ENCODE measurements around the gene PDE4D.
"Not testable (repeated sequence)": the region's sequence is repeated elsewhere in the genome, so short reads cannot be mapped to it uniquely, and the experiment has no call there.

Gene PDE4D

DNA sequence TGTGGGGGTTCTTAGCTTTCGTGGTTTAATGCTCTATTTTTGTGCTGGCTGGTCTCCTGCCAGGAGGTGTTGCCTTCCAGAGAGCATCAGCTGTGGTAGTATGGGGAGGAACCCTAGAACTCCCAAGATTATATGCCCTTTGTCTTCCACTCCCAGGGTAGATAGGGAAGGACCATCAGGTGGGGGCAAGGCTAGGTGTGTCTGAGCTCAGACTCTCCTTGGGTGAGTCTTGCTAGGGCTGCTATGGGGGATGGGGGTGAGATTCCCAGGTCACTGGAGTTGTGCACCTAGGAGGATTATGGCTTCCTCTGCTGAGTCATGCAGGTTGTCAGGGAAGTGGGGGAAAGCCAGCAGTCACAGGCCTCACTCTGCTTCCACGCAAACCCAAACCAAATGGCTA lies 584.8 kb downstream of the PDE4D start:
- H3K27me3 ChIP-seq (ENCODE audit: control insufficient read depth, insufficient read depth, low read length) = not testable (repeated sequence)

DNA sequence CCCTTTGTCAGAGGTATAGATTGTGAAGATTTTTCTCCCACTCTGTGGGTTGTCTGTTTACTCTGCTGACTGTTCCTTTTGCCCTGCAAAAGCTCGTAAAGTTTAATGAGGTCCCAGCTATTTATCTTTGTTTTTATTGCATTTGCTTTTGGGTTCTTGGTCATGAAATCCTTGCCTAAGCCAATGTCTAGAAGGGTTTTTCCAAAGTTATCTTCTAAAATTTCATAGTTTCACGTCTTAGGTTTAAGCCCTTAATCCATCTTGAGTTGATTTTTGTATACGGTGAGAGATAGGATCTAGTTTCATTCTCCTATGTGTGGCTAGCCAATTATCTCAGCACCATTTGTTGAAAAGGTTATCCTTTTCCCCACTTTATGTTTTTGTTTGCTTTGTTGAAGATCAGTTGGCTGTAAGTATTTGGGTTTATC lies 590.2 kb downstream of the PDE4D start:
- not testable (repeated sequence) for H3K27me3 ChIP-seq (ENCODE audit: control insufficient read depth, insufficient read depth, low read length); H3K9me3 ChIP-seq (ENCODE audit: control insufficient read depth, low read length); H3K9ac ChIP-seq (ENCODE audit: low read length)

More for the DNA sequence above, 584.8 kb downstream of the PDE4D start:
- not testable (repeated sequence) for H3K36me3 ChIP-seq (ENCODE audit: control insufficient read depth, insufficient read depth, low read length); H3K9me3 ChIP-seq (ENCODE audit: control insufficient read depth, low read length); H3K4me3 ChIP-seq (ENCODE audit: low read length); H3K9ac ChIP-seq (ENCODE audit: low read length); H3K4me1 ChIP-seq (ENCODE audit: control insufficient read depth, insufficient read depth, low read length)

DNA sequence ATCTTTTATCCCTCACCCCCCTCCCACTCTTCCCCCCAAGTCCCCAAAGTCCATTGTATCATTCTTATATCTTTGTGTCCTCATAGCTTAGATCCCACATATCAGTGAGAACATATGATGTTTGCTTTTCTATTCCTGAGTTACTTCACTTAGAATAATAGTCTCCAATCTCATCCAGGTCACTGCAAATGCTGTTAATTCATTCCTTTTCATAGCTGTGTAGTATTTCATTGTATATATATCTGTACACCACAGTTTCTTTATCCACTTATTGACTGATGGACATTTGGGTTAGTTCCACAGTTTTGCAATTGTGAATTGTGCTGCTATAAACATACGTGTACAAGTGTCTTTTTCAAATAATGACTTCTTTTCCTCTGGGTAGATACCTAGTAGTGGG lies 591.0 kb downstream of the PDE4D start:
- H3K9ac ChIP-seq (ENCODE audit: low read length); H3K27me3 ChIP-seq (ENCODE audit: control insufficient read depth, insufficient read depth, low read length); H3K4me1 ChIP-seq (ENCODE audit: control insufficient read depth, insufficient read depth, low read length); H3K9me3 ChIP-seq (ENCODE audit: control insufficient read depth, low read length); H3K4me3 ChIP-seq (ENCODE audit: low read length); H3K36me3 ChIP-seq (ENCODE audit: control insufficient read depth, insufficient read depth, low read length): not testable (repeated sequence)

More for the DNA sequence above, 590.2 kb downstream of the PDE4D start:
- not testable (repeated sequence) for H3K4me1 ChIP-seq (ENCODE audit: control insufficient read depth, insufficient read depth, low read length); H3K36me3 ChIP-seq (ENCODE audit: control insufficient read depth, insufficient read depth, low read length); H3K4me3 ChIP-seq (ENCODE audit: low read length)

DNA sequence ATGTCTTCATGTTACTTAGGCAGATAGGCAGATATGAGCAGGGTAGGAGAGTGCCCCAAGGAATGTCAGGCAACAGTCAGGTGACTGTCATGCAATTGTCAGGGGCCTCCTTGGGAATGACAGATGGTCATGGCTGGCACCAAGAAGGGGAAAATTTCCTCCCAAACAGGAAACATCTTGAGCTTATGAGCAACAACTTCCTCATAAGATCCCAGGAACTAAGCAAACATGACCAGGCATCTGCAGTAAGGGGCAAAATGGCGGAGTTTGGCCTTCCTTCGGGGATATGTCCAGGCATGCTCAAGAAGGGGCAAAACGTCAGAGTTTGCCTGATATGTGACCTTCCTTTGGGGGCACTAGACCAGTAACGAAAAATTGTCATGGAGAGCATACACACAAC lies 591.8 kb downstream of the PDE4D start:
- H3K36me3 ChIP-seq (ENCODE audit: control insufficient read depth, insufficient read depth, low read length) = no peaks in the 10 kb centered on the region
- H3K27me3 ChIP-seq (ENCODE audit: control insufficient read depth, insufficient read depth, low read length) = no peaks in the 10 kb centered on the region
- H3K4me1 ChIP-seq (ENCODE audit: control insufficient read depth, insufficient read depth, low read length) = peaks cover 7% of the 10 kb centered on the region
- H3K9ac ChIP-seq (ENCODE audit: low read length) = no peak overlapping the region
- H3K4me3 ChIP-seq (ENCODE audit: low read length) = no peak overlapping the region
- H3K9me3 ChIP-seq (ENCODE audit: control insufficient read depth, low read length) = no peaks in the 10 kb centered on the region

DNA sequence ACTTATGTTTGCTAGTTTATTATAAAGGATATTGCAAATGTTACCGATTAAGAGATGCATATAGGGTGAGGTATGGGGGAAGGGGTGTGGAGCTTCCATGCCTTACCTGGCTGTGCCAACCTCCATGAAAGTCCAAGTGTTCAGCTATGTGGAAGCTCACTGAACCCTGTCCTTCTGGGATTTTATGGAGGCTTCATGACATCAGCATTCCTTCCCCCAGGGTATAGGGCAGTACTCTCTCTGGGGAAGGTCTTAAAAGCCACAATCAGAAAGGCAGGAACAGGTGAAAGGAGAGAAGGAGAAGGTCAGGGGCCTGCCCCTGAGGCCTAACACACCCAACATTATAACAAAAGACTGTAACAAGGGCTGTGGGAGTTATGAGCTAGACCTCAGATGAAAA lies 592.6 kb downstream of the PDE4D start:
- no peaks in the 10 kb centered on the region for H3K36me3 ChIP-seq (ENCODE audit: control insufficient read depth, insufficient read depth, low read length)
- no peaks in the 10 kb centered on the region for H3K9me3 ChIP-seq (ENCODE audit: control insufficient read depth, low read length)
- no peaks in the 10 kb centered on the region for H3K27me3 ChIP-seq (ENCODE audit: control insufficient read depth, insufficient read depth, low read length)
- H3K9ac ChIP-seq (ENCODE audit: low read length) = no peak overlapping the region
- H3K4me3 ChIP-seq (ENCODE audit: low read length) = no peak overlapping the region
- peaks cover 7% of the 10 kb centered on the region for H3K4me1 ChIP-seq (ENCODE audit: control insufficient read depth, insufficient read depth, low read length)

DNA sequence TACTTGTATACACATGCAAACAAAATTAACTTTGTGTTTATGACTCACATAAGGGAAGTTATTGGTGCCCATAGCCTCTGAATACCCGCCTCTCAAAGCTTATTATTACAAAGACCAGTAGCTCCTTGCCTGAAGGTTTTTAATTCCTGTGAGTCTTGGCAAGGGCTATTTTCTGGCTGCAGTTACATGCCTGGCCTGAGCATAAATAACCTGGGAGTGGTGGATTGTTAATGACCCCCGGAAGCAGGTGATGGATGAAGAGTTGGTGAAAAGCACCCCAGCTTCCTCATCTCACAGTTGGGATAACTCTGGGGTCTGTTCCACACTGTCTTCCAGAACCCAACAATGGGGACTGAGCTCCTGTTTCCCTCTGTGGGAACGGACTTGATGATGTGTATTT lies 594.5 kb downstream of the PDE4D start:
- H3K9ac ChIP-seq (ENCODE audit: low read length) = no peak overlapping the region
- H3K4me3 ChIP-seq (ENCODE audit: low read length) = no peak overlapping the region
- peaks cover 7% of the 10 kb centered on the region for H3K4me1 ChIP-seq (ENCODE audit: control insufficient read depth, insufficient read depth, low read length)
- no peaks in the 10 kb centered on the region for H3K27me3 ChIP-seq (ENCODE audit: control insufficient read depth, insufficient read depth, low read length)
- H3K9me3 ChIP-seq (ENCODE audit: control insufficient read depth, low read length) = no peaks in the 10 kb centered on the region
- H3K36me3 ChIP-seq (ENCODE audit: control insufficient read depth, insufficient read depth, low read length) = no peaks in the 10 kb centered on the region

DNA sequence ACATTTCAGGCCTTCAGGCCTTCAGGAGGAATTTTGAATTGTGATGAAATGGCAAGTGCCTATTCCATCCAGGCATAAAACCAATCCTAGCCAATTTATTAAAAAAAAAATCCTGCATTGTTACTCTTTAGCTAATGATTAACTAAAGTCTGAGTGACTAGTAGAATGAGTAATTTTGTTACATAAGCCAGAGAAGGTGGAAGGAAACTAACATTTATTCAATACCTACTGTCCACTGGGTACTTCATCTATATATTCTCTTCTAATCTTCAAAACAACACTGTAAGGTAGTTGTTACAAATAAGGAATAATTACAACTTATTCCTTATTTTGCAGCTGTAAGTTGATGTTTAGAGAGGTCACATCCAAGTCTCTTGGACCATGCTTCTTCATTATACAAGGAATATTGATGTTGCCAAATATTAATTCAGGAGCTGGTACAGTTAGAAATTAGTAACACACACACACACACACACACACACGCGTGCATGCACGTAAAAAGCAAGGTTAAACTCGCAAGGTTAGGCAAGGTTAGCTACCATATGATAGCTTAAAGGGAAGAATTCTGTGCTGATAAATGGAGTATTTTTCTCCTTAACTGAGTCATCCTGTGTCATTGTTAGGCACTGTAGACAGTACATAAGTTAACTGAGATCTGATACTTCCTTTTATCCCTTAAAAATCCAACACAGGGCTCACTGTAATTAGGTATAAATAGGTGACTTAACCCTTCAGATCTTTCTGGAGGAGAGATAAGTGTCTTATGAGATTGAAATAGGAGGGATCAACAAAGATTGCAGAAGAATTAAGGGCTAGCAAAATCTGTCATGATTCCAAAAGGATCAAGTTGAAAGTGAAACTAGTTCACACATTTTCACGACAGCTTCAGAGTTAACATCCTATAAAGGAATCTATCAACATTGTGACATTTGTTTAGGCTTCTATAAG lies 596.9 kb downstream of the PDE4D start:
- no peaks in the 10 kb centered on the region for H3K9me3 ChIP-seq (ENCODE audit: control insufficient read depth, low read length)
- no peaks in the 10 kb centered on the region for H3K27me3 ChIP-seq (ENCODE audit: control insufficient read depth, insufficient read depth, low read length)
- H3K9ac ChIP-seq (ENCODE audit: low read length) = peak overlapping the region; percentile 1

DNA sequence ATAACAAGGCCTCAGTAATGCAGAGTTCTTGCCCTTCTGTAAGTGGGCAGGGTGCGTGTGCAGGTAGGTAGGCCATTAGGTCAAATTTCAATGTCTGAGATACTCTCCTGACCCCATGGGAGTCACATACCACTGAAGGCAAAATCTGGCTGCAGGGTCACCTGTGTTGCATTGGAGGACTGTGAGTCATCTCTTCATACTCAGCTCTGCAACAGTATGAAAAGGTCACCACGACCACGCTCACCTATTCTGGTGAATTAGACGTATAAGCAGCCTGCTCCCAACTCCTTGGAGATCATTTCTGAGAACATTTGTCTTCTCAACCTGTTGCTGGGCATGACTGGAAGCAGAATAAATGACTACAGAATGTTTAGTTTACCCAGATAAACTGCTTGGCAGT lies 599.8 kb downstream of the PDE4D start:
- Histone ChIP-seq H3K9ac (ENCODE audit: low read length) (no peak overlapping the region), H3K4me1 (ENCODE audit: control insufficient read depth, insufficient read depth, low read length) (peaks cover 7% of the 10 kb centered on the region), H3K4me3 (ENCODE audit: low read length) (no peak overlapping the region), H3K9me3 (ENCODE audit: control insufficient read depth, low read length) (no peaks in the 10 kb centered on the region), H3K36me3 (ENCODE audit: control insufficient read depth, insufficient read depth, low read length) (no peaks in the 10 kb centered on the region), H3K27me3 (ENCODE audit: control insufficient read depth, insufficient read depth, low read length) (no peaks in the 10 kb centered on the region)

More for the DNA sequence above, 596.9 kb downstream of the PDE4D start:
- H3K36me3 ChIP-seq (ENCODE audit: control insufficient read depth, insufficient read depth, low read length) = no peaks in the 10 kb centered on the region
- peak overlapping the region; percentile 7 for H3K4me3 ChIP-seq (ENCODE audit: low read length)
- peaks cover 7% of the 10 kb centered on the region for H3K4me1 ChIP-seq (ENCODE audit: control insufficient read depth, insufficient read depth, low read length)

DNA sequence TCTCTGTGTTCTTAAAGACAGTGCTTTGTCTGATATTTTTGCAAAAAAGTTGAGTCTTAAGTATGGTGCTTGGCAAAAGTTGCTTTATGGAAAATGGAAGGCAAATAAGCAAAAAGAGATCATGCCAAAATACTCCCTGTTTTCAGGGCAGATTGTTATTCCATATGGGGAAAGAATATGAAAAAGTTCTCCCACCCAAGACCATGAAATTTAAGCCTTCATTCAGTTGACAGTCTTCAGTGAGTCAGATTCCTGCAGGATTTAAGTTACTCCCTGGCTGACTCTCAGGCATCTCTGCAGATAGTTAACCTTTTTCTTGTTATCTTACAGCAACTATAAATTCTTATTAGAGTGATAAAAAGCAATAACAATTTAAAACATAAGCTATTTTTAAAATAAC lies 601.6 kb downstream of the PDE4D start:
- H3K4me1 ChIP-seq (ENCODE audit: control insufficient read depth, insufficient read depth, low read length) = peaks cover 6% of the 10 kb centered on the region
- H3K9ac ChIP-seq (ENCODE audit: low read length) = no peak overlapping the region
- H3K9me3 ChIP-seq (ENCODE audit: control insufficient read depth, low read length) = no peaks in the 10 kb centered on the region
- H3K36me3 ChIP-seq (ENCODE audit: control insufficient read depth, insufficient read depth, low read length) = no peaks in the 10 kb centered on the region
- no peaks in the 10 kb centered on the region for H3K27me3 ChIP-seq (ENCODE audit: control insufficient read depth, insufficient read depth, low read length)
- no peak overlapping the region for H3K4me3 ChIP-seq (ENCODE audit: low read length)

DNA sequence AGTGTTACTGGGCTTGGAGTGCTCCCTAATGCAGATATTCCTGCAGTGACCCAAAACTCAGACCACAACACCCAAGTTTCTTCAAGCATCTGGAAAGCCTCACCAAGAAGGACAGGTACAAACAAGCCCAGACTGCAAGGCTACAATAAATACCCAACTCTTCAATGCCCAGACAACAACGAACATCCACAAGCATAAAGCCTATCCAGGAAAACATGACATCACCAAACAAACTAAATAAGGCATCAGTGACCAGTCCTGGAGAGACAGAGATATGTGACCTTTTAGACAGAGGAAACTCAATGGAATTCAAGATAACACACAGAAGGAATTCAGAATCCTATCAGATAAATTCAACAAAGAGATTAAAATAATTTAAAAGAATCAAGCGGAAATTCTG lies 605.6 kb downstream of the PDE4D start:
- no peak overlapping the region for H3K9ac ChIP-seq (ENCODE audit: low read length)
- H3K4me3 ChIP-seq (ENCODE audit: low read length) = no peak overlapping the region
- H3K27me3 ChIP-seq (ENCODE audit: control insufficient read depth, insufficient read depth, low read length) = no peaks in the 10 kb centered on the region
- H3K4me1 ChIP-seq (ENCODE audit: control insufficient read depth, insufficient read depth, low read length) = peaks cover 6% of the 10 kb centered on the region
- no peaks in the 10 kb centered on the region for H3K9me3 ChIP-seq (ENCODE audit: control insufficient read depth, low read length)
- no peaks in the 10 kb centered on the region for H3K36me3 ChIP-seq (ENCODE audit: control insufficient read depth, insufficient read depth, low read length)

DNA sequence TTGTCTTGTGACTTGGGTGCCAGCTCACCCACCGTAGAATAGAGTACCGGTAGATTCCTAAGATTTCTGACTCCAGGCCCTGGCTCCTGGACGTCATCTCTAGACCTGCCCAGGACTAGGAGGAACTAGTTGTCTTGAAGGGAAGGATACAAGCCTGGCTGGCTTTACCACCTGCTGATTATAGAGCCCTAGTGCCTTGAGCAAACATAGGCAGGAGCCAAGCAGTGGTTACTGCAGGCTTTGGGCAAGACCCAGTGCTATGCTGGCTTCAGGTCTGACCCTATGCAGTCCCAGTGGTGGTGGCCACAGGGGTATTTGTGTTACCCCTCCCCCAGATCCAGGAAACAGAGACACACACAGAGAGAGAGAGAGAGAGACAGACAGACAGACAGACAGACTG lies 606.2 kb downstream of the PDE4D start:
- H3K4me1 ChIP-seq (ENCODE audit: control insufficient read depth, insufficient read depth, low read length) = peaks cover 6% of the 10 kb centered on the region

DNA sequence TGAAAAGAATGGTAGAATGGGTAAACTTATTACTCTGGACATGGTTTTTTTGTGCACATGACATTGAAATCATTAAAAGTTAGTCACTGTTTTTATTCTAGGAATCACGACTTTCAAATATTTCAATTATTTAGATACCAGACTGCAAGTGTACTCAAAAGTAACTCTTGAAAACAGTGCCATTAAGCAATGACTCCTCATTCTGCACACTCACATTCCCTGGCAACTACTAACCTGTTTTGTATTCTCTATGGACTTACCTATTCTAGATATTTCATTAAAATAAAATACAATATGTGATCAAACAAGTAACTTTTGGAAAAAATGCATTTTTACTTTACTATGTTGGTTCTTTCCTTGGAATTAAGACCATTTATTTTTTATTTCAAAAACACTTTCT lies 607.0 kb downstream of the PDE4D start:
- Histone ChIP-seq H3K9me3 (ENCODE audit: control insufficient read depth, low read length) (no peaks in the 10 kb centered on the region), H3K4me1 (ENCODE audit: control insufficient read depth, insufficient read depth, low read length) (peaks cover 6% of the 10 kb centered on the region), H3K27me3 (ENCODE audit: control insufficient read depth, insufficient read depth, low read length) (no peaks in the 10 kb centered on the region), H3K36me3 (ENCODE audit: control insufficient read depth, insufficient read depth, low read length) (no peaks in the 10 kb centered on the region), H3K9ac (ENCODE audit: low read length) (no peak overlapping the region), H3K4me3 (ENCODE audit: low read length) (no peak overlapping the region)

More for the DNA sequence above, 606.2 kb downstream of the PDE4D start:
- H3K27me3 ChIP-seq (ENCODE audit: control insufficient read depth, insufficient read depth, low read length) = no peaks in the 10 kb centered on the region
- H3K4me3 ChIP-seq (ENCODE audit: low read length) = no peak overlapping the region
- H3K9me3 ChIP-seq (ENCODE audit: control insufficient read depth, low read length) = no peaks in the 10 kb centered on the region
- H3K36me3 ChIP-seq (ENCODE audit: control insufficient read depth, insufficient read depth, low read length) = no peaks in the 10 kb centered on the region
- H3K9ac ChIP-seq (ENCODE audit: low read length) = no peak overlapping the region

All from mucosa of stomach (tissue), 1 donor.